Breast epithelium (tissue), 4 donors: ENCODE measurements around the gene ZCCHC10. TPM values are rescaled to one million over a fixed set of nuclear protein-coding genes. Genes with fewer than 3 reads are reported as not detected.
"Not testable (repeated sequence)": the region's sequence is repeated elsewhere in the genome, so short reads cannot be mapped to it uniquely, and the experiment has no call there.

Experiments used
- DNase-seq, 2 donors: peaks; one replicate each; pipeline ENCODE4 v3.0.0-alpha.2; 2019; ENCODE audit warnings: low spot score in 2 of 2
- H3K27ac ChIP-seq, 2 donors: fragments of 200-600 bp; sonication (generic) in 1 of 2; one replicate each; pipeline ENCODE4 v1.5.1; 2016 to 2019; ENCODE audit warnings: mild to moderate bottlenecking in 1 of 2
- H3K27me3 ChIP-seq, 2 donors: fragments of 200-600 bp; sonication (generic) in 1 of 2; one replicate each; pipeline versions ENCODE4 v1.5.1 to v1.6.0; 2017 to 2019; ENCODE audit warnings: control low read depth in 1 of 2, mild to moderate bottlenecking in 1 of 2
- H3K36me3 ChIP-seq: fragments of 200-600 bp; one replicate; pipeline ENCODE4 v1.5.1; 2019
- H3K4me1 ChIP-seq, 2 donors: fragments of 200-600 bp; sonication (generic); one replicate each; pipeline ENCODE4 v1.5.1; 2016 to 2019; ENCODE audit warnings: control low read depth in 1 of 2
- H3K4me3 ChIP-seq, 3 donors: fragments of 200-600 bp; sonication (generic); 1 replicate in 2 of 3; 2 replicates in 1 of 3; pipeline ENCODE4 v1.5.1; 2016 to 2019; ENCODE audit warnings: mild to moderate bottlenecking in 3 of 3, moderate library complexity in 2 of 3
- H3K9me3 ChIP-seq, 2 donors: fragments of 200-600 bp; sonication (generic) in 1 of 2; one replicate each; pipeline ENCODE4 v1.5.1; 2016 to 2019; ENCODE audit warnings: control low read depth in 1 of 2
- CTCF ChIP-seq, 3 donors: fragments of 450-650 bp; IDR thresholded peaks; one replicate each; pipeline ENCODE4 v1.5.1; 2016 to 2017; ENCODE audit warnings: antibody characterized with exemption in 3 of 3, mild to moderate bottlenecking in 3 of 3, moderate library complexity in 3 of 3
- POLR2A ChIP-seq: fragments of 450-650 bp; IDR thresholded peaks from one replicate; pipeline ENCODE4 v1.6.1; 2016; ENCODE audit warnings: antibody characterized with exemption, mild to moderate bottlenecking, moderate library complexity
- POLR2AphosphoS5 ChIP-seq, 3 donors: sonication (generic); formaldehyde crosslinking; IDR thresholded peaks; one replicate each; pipeline ENCODE4 v1.6.1; 2017; ENCODE audit warnings: antibody characterized with exemption in 3 of 3
- intact Hi-C: fragments of 100-400 bp; cut with DNase I; formaldehyde crosslinking; loops from one replicate; pipeline ENCODE4 v1.15.1; 2023; ENCODE audit warnings: low total_unique reads
- total RNA-seq, 3 donors: library from RNA; depleted of rRNA; stranded (reverse); fragments of >200 nt; gene quantifications; one replicate each; pipeline ENCODE4 v1.1.0, GENCODE V29; 2016

The ZCCHC10 gene
- total RNA-seq, 3 donors from 2014 or later: 13.6 to 30.4 (median 21.6) TPM

- intact Hi-C loops: no loop called here
- Histone ChIP-seq H3K36me3 (no peaks in the 10 kb centered on the region), H3K4me1 (no peaks in the 10 kb centered on the region), H3K9me3 (no peaks in the 10 kb centered on the region), H3K4me3 (no peak overlapping the region), H3K27me3 (no peaks in the 10 kb centered on the region), H3K27ac (no peak overlapping the region)
- TF ChIP-seq CTCF (IDR thresholded peaks at IDR 0.05): no peak
- no peak for TF ChIP-seq POLR2AphosphoS5 (IDR thresholded peaks at IDR 0.05)
- no peak for TF ChIP-seq POLR2A
- DNase-seq: no peak
Observed at GRCh38 chr5:132999246-132999645, 27.1 kb downstream of the ZCCHC10 start.

- Histone ChIP-seq H3K27ac (no peak overlapping the region), H3K4me1 (no peaks in the 10 kb centered on the region), H3K36me3 (no peaks in the 10 kb centered on the region), H3K9me3 (no peaks in the 10 kb centered on the region), H3K27me3 (no peaks in the 10 kb centered on the region), H3K4me3 (no peak overlapping the region)
- TF ChIP-seq CTCF (IDR thresholded peaks at IDR 0.05): no peak
- TF ChIP-seq POLR2A: no peak
- TF ChIP-seq POLR2AphosphoS5 (IDR thresholded peaks at IDR 0.05): no peak
- no peak for DNase-seq
- intact Hi-C loops: no loop called here
Observed at GRCh38 chr5:132998556-132998955, 27.8 kb downstream of the ZCCHC10 start.

DNA sequence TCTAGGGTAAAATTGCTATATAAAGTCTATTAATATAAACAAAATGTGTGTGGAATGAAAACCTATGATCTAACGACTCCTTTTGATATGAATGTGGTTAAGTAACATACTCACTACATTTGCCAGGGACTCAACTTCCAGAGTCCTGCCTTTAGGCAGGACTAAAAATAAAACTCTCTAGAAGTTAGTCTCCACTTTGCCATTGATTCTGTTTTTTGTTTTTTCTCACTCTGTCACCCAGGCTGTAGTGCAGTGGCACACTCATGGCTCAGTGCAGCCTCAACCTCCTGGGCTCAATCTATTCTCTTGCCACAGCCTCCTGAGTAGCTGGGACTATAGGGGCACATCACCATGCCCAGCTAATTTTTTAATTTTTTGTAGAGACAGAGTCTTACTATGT lies 30.0 kb downstream of the ZCCHC10 start:
- TF ChIP-seq CTCF (IDR thresholded peaks at IDR 0.05) (no peak), POLR2AphosphoS5 (IDR thresholded peaks at IDR 0.05) (no peak), POLR2A (no peak)
- Histone ChIP-seq H3K4me1 (no peaks in the 10 kb centered on the region), H3K4me3 (no peak overlapping the region), H3K36me3 (no peaks in the 10 kb centered on the region), H3K9me3 (no peaks in the 10 kb centered on the region), H3K27ac (no peak overlapping the region), H3K27me3 (no peaks in the 10 kb centered on the region)
- DNase-seq: no peak
- intact Hi-C loops: no loop called here

GRCh38 chr5:132987531-132988408 lies 38.6 kb downstream of the ZCCHC10 start:
- DNase-seq: no peak
- H3K27me3 ChIP-seq: no peaks in the 10 kb centered on the region
- intact Hi-C loops: no loop called here
- no peaks in the 10 kb centered on the region for H3K4me1 ChIP-seq
- no peak overlapping the region for H3K27ac ChIP-seq
- H3K9me3 ChIP-seq: no peaks in the 10 kb centered on the region
- no peaks in the 10 kb centered on the region for H3K36me3 ChIP-seq
- no peak overlapping the region for H3K4me3 ChIP-seq
- no peak for TF ChIP-seq POLR2A
- no peak for TF ChIP-seq CTCF (IDR thresholded peaks at IDR 0.05)
- TF ChIP-seq POLR2AphosphoS5 (IDR thresholded peaks at IDR 0.05): no peak

DNA sequence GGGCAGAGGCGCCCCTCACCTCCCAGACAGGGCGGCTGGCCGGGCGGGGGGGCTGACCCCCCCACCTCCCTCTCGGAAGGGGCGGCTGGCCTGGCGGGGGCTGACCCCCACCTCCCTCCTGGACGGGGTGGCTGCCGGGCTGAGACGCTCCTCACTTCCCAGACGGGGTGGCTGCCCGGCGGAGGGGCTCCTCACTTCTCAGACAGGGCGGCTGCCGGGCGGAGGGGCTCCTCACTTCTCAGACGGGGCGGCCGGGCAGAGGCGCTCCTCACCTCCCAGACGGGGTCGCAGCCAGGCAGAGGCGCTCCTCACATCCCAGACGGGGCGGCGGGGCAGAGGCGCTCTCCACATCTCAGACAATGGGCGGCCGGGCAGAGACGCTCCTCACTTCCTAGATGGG lies 43.4 kb downstream of the ZCCHC10 start:
- H3K27ac ChIP-seq, H3K9me3 ChIP-seq, DNase-seq, H3K27me3 ChIP-seq, H3K36me3 ChIP-seq, H3K4me3 ChIP-seq, intact Hi-C loops, H3K4me1 ChIP-seq: not testable (repeated sequence)
